ENCODE data around the gene DBP. TPM values are rescaled to one million over a fixed set of nuclear protein-coding genes. Genes with fewer than 3 reads are reported as not detected.
A peak's percentile ranks its signal among the peaks of the same experiment; 100 is the strongest.

DBP gene
- total RNA-seq, 1 experiment from 2014 or later = 12.6 TPM

GRCh38 chr19:48644839-48645619, 7.8 kb upstream of the DBP start:
- no peak overlapping the region for H3K9ac ChIP-seq (ENCODE audit: extremely low read depth, insufficient read length, low read length)
- no peak overlapping the region for H3K4ac ChIP-seq (ENCODE audit: low read depth, low read length)
- H3K4me3 Mint-ChIP-seq = peak overlapping the region; percentile 84 to 93
- no peak overlapping the region for H2AFZ ChIP-seq (ENCODE audit: low read length)
- peaks cover 5 to 21% (median 20%) of the 10 kb centered on the region in 3 experiments for H3K36me3 Mint-ChIP-seq (ENCODE audit: insufficient read depth in 1 of 3, low read depth in 3 of 3)
- no peaks in the 10 kb centered on the region for H3K27me3 ChIP-seq (ENCODE audit: insufficient read depth, low read length)
- H3K4me1 Mint-ChIP-seq = peaks cover 18% of the 10 kb centered on the region in 2 experiments
- H2BK120ac ChIP-seq (ENCODE audit: low read depth, low read length, poor library complexity, severe bottlenecking) = no peak overlapping the region
- no peak overlapping the region for H4K91ac ChIP-seq (ENCODE audit: insufficient read length, low read depth, low read length)
- H2BK15ac ChIP-seq (ENCODE audit: low read depth, low read length) = no peak overlapping the region
- no peaks in the 10 kb centered on the region; the same call in 1 of the 2 replicates for H3K27me3 Mint-ChIP-seq (ENCODE audit: low read depth)
- DNase-seq = peak; percentile 82
- H3K79me1 ChIP-seq (ENCODE audit: insufficient read depth, low read depth, low read length, poor library complexity, severe bottlenecking) = no peaks in the 10 kb centered on the region
- peak overlapping the region; percentile 29 to 95 (median 90); a peak in 6 of 7 replicates for H3K27ac Mint-ChIP-seq
- H2BK20ac ChIP-seq (ENCODE audit: low read depth, low read length, poor library complexity, severe bottlenecking) = no peak overlapping the region
- no CpG with 5 or more reads among the region's 25 CpGs for WGBS (ENCODE audit: extremely low coverage, insufficient read length, low lambda C conversion rate)
- H3K14ac ChIP-seq (ENCODE audit: insufficient read depth, low read length) = no peak overlapping the region
- H3K9me3 ChIP-seq (ENCODE audit: control insufficient read depth, low read depth, low read length) = no peaks in the 10 kb centered on the region
- H2BK12ac ChIP-seq (ENCODE audit: insufficient read length, low read depth, low read length) = no peak overlapping the region
- no peak overlapping the region for H3K27ac ChIP-seq (ENCODE audit: insufficient read length, low read depth, low read length)
- peak overlapping the region; percentile 69 for H3K4me2 ChIP-seq (ENCODE audit: insufficient read depth, insufficient read length, low read length)
- no peak overlapping the region for H2AK5ac ChIP-seq (ENCODE audit: insufficient read length, low read length)
- H3K23ac ChIP-seq (ENCODE audit: insufficient read length, low read depth, low read length) = no peak overlapping the region
- no peak overlapping the region for H4K8ac ChIP-seq (replicated peaks; ENCODE audit: insufficient read length, low read depth, low read length)
- H3K4me1 ChIP-seq (ENCODE audit: insufficient read depth, low read length) = no peaks in the 10 kb centered on the region
- no peak overlapping the region for H3T11ph ChIP-seq (ENCODE audit: low read length)
- H3K23me2 ChIP-seq (ENCODE audit: insufficient read length, low read depth, low read length, poor library complexity, severe bottlenecking) = peaks cover 16% of the 10 kb centered on the region
- TF ChIP-seq CTCF (conservative IDR thresholded peaks at IDR 0.05) = no peak
- no peak overlapping the region for H3K56ac ChIP-seq (ENCODE audit: insufficient read length, low read depth, low read length)
- H4K5ac ChIP-seq (ENCODE audit: insufficient read length, low read depth, low read length) = no peak overlapping the region
- no peaks in the 10 kb centered on the region for H4K20me1 ChIP-seq (ENCODE audit: control insufficient read depth, insufficient read depth, insufficient read length)
- H3K79me2 ChIP-seq (ENCODE audit: insufficient read depth, low read length) = no peaks in the 10 kb centered on the region
- no peaks in the 10 kb centered on the region; a peak in 1 of 5 replicates for H3K9me3 Mint-ChIP-seq
- H3K18ac ChIP-seq (ENCODE audit: insufficient read length, low read depth, low read length) = no peak overlapping the region
- H2BK5ac ChIP-seq (ENCODE audit: insufficient read length, low read length) = no peak overlapping the region
